ENCODE results near the gene DOCK4. TPM values are rescaled to one million over a fixed set of nuclear protein-coding genes. Genes with fewer than 3 reads are reported as not detected.

DOCK4 gene
- total RNA-seq, 4 donors from 2014 or later: 12.7 to 28.4 (median 19.5) TPM

DNA sequence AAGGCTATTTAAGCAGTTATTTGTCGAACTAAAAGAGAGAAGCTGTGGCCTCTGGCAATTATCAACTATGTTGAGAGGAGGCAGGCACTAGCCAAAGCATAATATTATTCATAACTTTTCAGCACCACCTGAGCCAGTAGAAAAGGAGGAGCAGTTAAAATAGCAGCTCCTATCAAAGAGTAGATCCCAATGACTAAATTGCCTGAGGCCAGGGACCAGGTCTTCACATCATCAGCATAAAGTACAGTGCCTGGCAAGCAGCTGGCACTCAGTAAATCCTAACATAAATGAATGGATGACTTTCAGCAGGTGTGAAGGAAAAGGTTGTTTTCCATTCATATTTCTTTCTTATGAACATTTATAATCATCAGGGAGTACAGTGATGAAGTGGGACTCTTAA lies 334.9 kb downstream of the DOCK4 start:
- Histone ChIP-seq H3K4me1 (no peaks in the 10 kb centered on the region), H3K9me3 (no peaks in the 10 kb centered on the region), H3K27ac (no peak overlapping the region), H3K4me3 (no peak overlapping the region), H3K36me3 (no peaks in the 10 kb centered on the region), H3K27me3 (no peaks in the 10 kb centered on the region)
- intact Hi-C loops (cut with DNase I; ENCODE audit: low total_unique reads) (no loop called here), in situ Hi-C loops (cut with MboI; ENCODE audit: low pct_ligation_motif_present in 1 of 4, low pct_unique_long_range_greater_than_20kb in 1 of 4, low sequenced_read_pairs in 3 of 4) (loop anchor here in 1 of 4 donors (25.0 kb wide), 1 partner anchor 109 kb away; no protein-coding TSS in a partner anchor)
- TF ChIP-seq POLR2AphosphoS5 (IDR thresholded peaks at IDR 0.05) (no peak), POLR2A (IDR thresholded peaks at IDR 0.05) (no peak), EP300 (IDR thresholded peaks at IDR 0.05; ENCODE audit: low read depth) (no peak)
- TF ChIP-seq, protein P1, sequence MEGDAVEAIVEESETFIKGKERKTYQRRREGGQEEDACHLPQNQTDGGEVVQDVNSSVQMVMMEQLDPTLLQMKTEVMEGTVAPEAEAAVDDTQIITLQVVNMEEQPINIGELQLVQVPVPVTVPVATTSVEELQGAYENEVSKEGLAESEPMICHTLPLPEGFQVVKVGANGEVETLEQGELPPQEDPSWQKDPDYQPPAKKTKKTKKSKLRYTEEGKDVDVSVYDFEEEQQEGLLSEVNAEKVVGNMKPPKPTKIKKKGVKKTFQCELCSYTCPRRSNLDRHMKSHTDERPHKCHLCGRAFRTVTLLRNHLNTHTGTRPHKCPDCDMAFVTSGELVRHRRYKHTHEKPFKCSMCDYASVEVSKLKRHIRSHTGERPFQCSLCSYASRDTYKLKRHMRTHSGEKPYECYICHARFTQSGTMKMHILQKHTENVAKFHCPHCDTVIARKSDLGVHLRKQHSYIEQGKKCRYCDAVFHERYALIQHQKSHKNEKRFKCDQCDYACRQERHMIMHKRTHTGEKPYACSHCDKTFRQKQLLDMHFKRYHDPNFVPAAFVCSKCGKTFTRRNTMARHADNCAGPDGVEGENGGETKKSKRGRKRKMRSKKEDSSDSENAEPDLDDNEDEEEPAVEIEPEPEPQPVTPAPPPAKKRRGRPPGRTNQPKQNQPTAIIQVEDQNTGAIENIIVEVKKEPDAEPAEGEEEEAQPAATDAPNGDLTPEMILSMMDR (IDR thresholded peaks at IDR 0.05): no peak
- 73 to 100% methylated on average over 1 of the region's 1 CpG for WGBS, 2 donors (ENCODE audit: low coverage in 1 of 2)
- DNase-seq: no peak

GRCh38 chr7:111869280-111869679 lies 336.9 kb downstream of the DOCK4 start:
- TF ChIP-seq POLR2AphosphoS5 (IDR thresholded peaks at IDR 0.05): no peak
- no peak for TF ChIP-seq POLR2A (IDR thresholded peaks at IDR 0.05)
- WGBS, 2 donors (ENCODE audit: low coverage in 1 of 2): 100% methylated on average over 3 of the region's 3 CpGs
- in situ Hi-C loops (cut with MboI; ENCODE audit: low pct_ligation_motif_present in 1 of 4, low pct_unique_long_range_greater_than_20kb in 1 of 4, low sequenced_read_pairs in 3 of 4): loop anchor here in 1 of 4 donors (25.0 kb wide), 1 partner anchor 107 kb away; no protein-coding TSS in a partner anchor
- Histone ChIP-seq H3K9me3 (no peaks in the 10 kb centered on the region), H3K4me3 (no peak overlapping the region), H3K27me3 (no peaks in the 10 kb centered on the region), H3K27ac (no peak overlapping the region), H3K36me3 (no peaks in the 10 kb centered on the region), H3K4me1 (peaks cover 0 to 6% (median 0%) of the 10 kb centered on the region in 4 donors)
- intact Hi-C loops (cut with DNase I; ENCODE audit: low total_unique reads): no loop called here
- DNase-seq: no peak

- Histone ChIP-seq H3K4me3 (no peak overlapping the region), H3K4me1 (peaks cover 0 to 6% (median 0%) of the 10 kb centered on the region in 4 donors), H3K27me3 (no peaks in the 10 kb centered on the region), H3K27ac (no peak overlapping the region), H3K9me3 (no peaks in the 10 kb centered on the region), H3K36me3 (no peaks in the 10 kb centered on the region)
- TF ChIP-seq EP300 (IDR thresholded peaks at IDR 0.05; ENCODE audit: low read depth) (no peak), POLR2AphosphoS5 (IDR thresholded peaks at IDR 0.05) (no peak), POLR2A (IDR thresholded peaks at IDR 0.05) (no peak)
- TF ChIP-seq, protein P1 (IDR thresholded peaks at IDR 0.05): no peak
- 80 to 84% methylated on average over 4 to 5 of the region's 5 CpGs for WGBS, 2 donors (ENCODE audit: low coverage in 1 of 2)
- in situ Hi-C loops (cut with MboI; ENCODE audit: low pct_ligation_motif_present in 1 of 4, low pct_unique_long_range_greater_than_20kb in 1 of 4, low sequenced_read_pairs in 3 of 4): loop anchor here in 1 of 4 donors (25.0 kb wide), 1 partner anchor 105 kb away; no protein-coding TSS in a partner anchor
- intact Hi-C loops (cut with DNase I; ENCODE audit: low total_unique reads): no loop called here
- DNase-seq: no peak
Measured at GRCh38 chr7:111867348-111867931, 338.8 kb downstream of the DOCK4 start.

DNA sequence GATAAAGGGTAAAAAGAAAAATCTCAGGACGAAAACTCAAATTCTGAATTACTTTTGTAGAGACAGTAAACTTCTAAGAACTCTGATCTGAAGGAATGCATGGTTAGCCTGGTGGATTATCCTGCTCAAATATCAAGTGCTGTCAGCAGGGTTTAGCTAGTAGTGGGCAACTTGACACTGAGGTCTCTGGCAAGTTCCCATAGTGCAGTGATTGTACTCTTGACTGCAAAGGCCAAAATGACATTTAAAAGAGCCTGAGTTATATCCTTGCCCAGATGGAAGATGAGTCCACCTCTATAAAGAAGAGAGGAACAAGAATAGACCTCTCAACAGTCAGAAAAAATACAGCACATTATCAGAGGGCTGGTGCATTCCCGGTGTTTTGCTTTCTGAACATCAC lies 339.4 kb downstream of the DOCK4 start:
- in situ Hi-C loops (cut with MboI; ENCODE audit: low pct_ligation_motif_present in 1 of 4, low pct_unique_long_range_greater_than_20kb in 1 of 4, low sequenced_read_pairs in 3 of 4): loop anchor here in 1 of 4 donors (25.0 kb wide), 1 partner anchor 104 kb away; no protein-coding TSS in a partner anchor
- Histone ChIP-seq H3K36me3 (no peaks in the 10 kb centered on the region), H3K27ac (no peak overlapping the region), H3K9me3 (no peaks in the 10 kb centered on the region), H3K27me3 (no peaks in the 10 kb centered on the region), H3K4me1 (peaks cover 0 to 6% (median 0%) of the 10 kb centered on the region in 4 donors), H3K4me3 (no peak overlapping the region)
- WGBS, 2 donors (ENCODE audit: low coverage in 1 of 2): 93% methylated on average over 2 of the region's 2 CpGs; no CpG with 5 or more reads in 1 of the 2 donors
- DNase-seq: no peak
- TF ChIP-seq, protein P1 (IDR thresholded peaks at IDR 0.05): no peak
- TF ChIP-seq POLR2A (IDR thresholded peaks at IDR 0.05): no peak
- TF ChIP-seq POLR2AphosphoS5 (IDR thresholded peaks at IDR 0.05): no peak
- TF ChIP-seq EP300 (IDR thresholded peaks at IDR 0.05; ENCODE audit: low read depth): no peak
- intact Hi-C loops (cut with DNase I; ENCODE audit: low total_unique reads): no loop called here
